Metanephros (tissue), 2 donors: ENCODE data around the gene FAM114A1. TPM values are rescaled to one million over a fixed set of nuclear protein-coding genes. Genes with fewer than 3 reads are reported as not detected.

ENCODE experiments used
- small RNA-seq: library from RNA; depleted of rRNA; stranded (forward); fragments of <200 nt; gene quantifications from one replicate; pipeline ENCODE3, GENCODE V24; 2014; ENCODE audit warnings: low replicate concordance
- total RNA-seq: library from RNA; depleted of rRNA; stranded (reverse); fragments of >200 nt; gene quantifications from one replicate; pipeline ENCODE4 v1.2.3, GENCODE V29; 2014

Gene FAM114A1
- total RNA-seq = 49.9 TPM

GRCh38 chr4:38867478-38868058 is at the start of gene FAM114A1:
Gene FAM114A1 (plus strand): TSS chr4:38867806. CDS start chr4:38878079, 10,273 bp downstream.

GRCh38 chr4:38856524-38857337 is 10.9 kb upstream of the FAM114A1 start, which contains the start of gene TLR6:
Gene TLR6 (minus strand): TSS chr4:38856817. CDS start chr4:38829473, 27,344 bp downstream.

Small RNA genes within 50 kb of the gene (small RNA-seq; reads per million reads assigned to genes)
- gene MIR574 = 8.8 reads per million, percentile 94 among the genes with 10 or more reads in this experiment

Other genes starting within 250 kb of the FAM114A1 start
- gene KLF3, start 203.6 kb upstream of the FAM114A1 start, total RNA-seq = 37.1 TPM
- gene TLR10, start 84.8 kb upstream of the FAM114A1 start, total RNA-seq = 1.1 TPM
- 7.6 TPM for gene TLR1, start 63.0 kb upstream of the FAM114A1 start, total RNA-seq
- 1.5 TPM for gene TLR6, start 11.0 kb upstream of the FAM114A1 start, total RNA-seq
- 4.0 TPM for gene TMEM156, start 164.6 kb downstream of the FAM114A1 start, total RNA-seq
- 33.7 TPM for gene KLHL5, start 194.4 kb downstream of the FAM114A1 start, total RNA-seq